ENCODE data around the gene LARP4B. TPM values are rescaled to one million over a fixed set of nuclear protein-coding genes. Genes with fewer than 3 reads are reported as not detected.

LARP4B gene
- total and polyA plus RNA-seq, 8 donors: 45.1 to 122 (median 54.4) TPM

DNA sequence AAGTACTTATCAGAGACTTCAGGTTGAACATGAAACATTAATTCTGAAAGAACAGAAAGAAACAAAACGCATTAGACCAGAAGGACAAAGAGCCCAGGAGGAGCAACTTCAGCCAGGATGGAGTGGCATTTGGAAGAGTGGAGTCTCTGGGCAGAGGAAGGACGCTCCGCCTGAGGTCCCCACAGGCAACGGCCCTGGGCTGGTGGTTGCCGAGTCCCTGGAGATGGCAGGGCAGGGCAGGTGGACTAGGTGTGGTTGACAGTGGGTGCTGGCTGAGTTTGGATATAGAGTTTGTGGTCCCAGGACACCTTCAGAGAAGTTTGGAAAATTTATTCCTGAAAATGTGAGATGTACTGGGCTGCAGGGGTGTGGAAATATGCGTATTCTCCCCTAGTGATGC lies 27.4 kb upstream of the LARP4B start:
- intact Hi-C loops (cut with DNase I): no loop called here
- no peaks in the 10 kb centered on the region for H3K36me3 ChIP-seq
- H3K9me3 ChIP-seq: no peaks in the 10 kb centered on the region
- no peak for ATAC-seq
- no peak overlapping the region for H3K27ac ChIP-seq
- no peaks in the 10 kb centered on the region for H3K27me3 ChIP-seq
- no peak for TF ChIP-seq CTCF (IDR thresholded peaks at IDR 0.05)
- H3K4me3 ChIP-seq: no peak overlapping the region
- H3K4me1 ChIP-seq: no peaks in the 10 kb centered on the region
- DNase-seq: no peak

DNA sequence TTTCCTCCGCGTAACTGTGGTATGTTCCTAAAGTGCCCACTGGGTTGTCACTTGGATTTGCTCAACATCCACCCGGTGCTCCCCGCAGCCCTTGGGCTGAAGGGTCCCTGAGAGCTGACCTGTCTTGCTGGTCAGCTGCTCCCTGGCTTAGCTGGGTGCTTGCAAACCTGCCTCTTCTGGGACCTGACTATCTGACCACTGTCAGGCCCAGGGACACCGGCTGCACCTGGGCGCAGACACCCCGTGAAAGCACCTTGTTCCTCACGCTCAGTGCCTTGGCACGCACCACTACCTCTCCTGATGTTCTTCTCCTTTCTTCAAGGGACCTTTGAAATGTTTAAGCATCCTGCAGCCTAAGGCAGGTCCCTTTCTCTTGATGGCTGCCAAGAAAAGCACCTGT lies 26.6 kb upstream of the LARP4B start:
- Histone ChIP-seq H3K27ac (no peak overlapping the region), H3K4me3 (no peak overlapping the region), H3K36me3 (no peaks in the 10 kb centered on the region), H3K9me3 (no peaks in the 10 kb centered on the region), H3K4me1 (no peaks in the 10 kb centered on the region), H3K27me3 (no peaks in the 10 kb centered on the region)
- ATAC-seq: no peak
- DNase-seq: no peak
- no peak for TF ChIP-seq CTCF (IDR thresholded peaks at IDR 0.05)
- intact Hi-C loops (cut with DNase I): no loop called here

DNA sequence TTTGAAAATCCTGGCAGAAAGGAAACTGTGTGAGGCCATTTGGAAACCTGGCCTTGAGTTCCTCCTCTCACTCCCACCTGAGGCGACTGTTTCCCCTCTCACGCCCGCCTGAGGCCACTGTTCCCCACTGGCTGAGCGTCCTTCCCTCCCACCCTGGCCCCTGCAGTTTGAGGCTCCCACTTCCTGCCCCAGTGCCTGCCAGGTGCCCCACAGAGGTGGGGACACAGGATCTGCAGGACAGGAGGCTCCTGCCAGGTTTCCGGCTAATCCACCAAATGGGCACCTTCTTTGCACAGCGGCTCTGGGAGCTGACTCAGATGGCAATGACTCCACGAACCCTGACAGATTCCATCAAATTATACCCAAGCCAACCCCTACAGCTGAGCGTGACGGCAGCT lies 24.3 kb upstream of the LARP4B start:
- no peaks in the 10 kb centered on the region for H3K27me3 ChIP-seq
- ATAC-seq (peak; percentile 71), DNase-seq (peak in 1 of 4 donors; percentile 58)
- H3K27ac ChIP-seq: peak overlapping the region; percentile 23 to 44
- H3K36me3 ChIP-seq: no peaks in the 10 kb centered on the region
- TF ChIP-seq CTCF (IDR thresholded peaks at IDR 0.05): no peak
- no peaks in the 10 kb centered on the region for H3K4me1 ChIP-seq
- intact Hi-C loops (cut with DNase I): no loop called here
- no peak overlapping the region for H3K4me3 ChIP-seq
- H3K9me3 ChIP-seq: no peaks in the 10 kb centered on the region

GRCh38 chr10:955127-955819 lies 23.8 kb upstream of the LARP4B start:
- peak in 1 of 4 donors; percentile 40 for DNase-seq
- Histone ChIP-seq H3K9me3 (no peaks in the 10 kb centered on the region), H3K36me3 (no peaks in the 10 kb centered on the region), H3K4me1 (no peaks in the 10 kb centered on the region), H3K4me3 (no peak overlapping the region), H3K27ac (peak overlapping the region; percentile 23 to 44), H3K27me3 (no peaks in the 10 kb centered on the region)
- intact Hi-C loops (cut with DNase I): no loop called here
- no peak for TF ChIP-seq CTCF (IDR thresholded peaks at IDR 0.05)
- peak; percentile 81 for ATAC-seq

DNA sequence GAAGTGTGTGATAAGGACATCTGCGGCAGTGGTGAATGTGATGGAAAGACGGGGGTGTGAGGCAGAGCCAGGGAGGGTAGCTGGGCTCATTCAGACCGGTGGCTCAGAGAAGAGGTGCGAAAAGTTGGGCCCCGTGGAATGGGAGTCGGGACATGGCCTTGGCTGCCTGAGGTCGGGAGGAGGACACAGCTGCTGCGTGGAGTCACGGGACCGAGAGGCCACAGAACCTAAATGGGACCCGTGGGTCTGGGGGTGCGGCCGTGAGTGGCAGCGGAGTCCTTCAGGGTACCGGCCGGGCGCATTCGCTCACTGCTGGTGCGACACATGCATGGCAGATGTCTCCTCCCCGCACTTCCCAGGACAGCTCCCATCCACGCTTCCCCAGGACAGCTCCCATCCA lies 22.9 kb upstream of the LARP4B start:
- Histone ChIP-seq H3K4me1 (no peaks in the 10 kb centered on the region), H3K27ac (no peak overlapping the region)
- no peak for ATAC-seq

More for the DNA sequence above, 22.9 kb upstream of the LARP4B start:
- no peak for TF ChIP-seq CTCF (IDR thresholded peaks at IDR 0.05)
- H3K27me3 ChIP-seq: no peaks in the 10 kb centered on the region
- H3K36me3 ChIP-seq: no peaks in the 10 kb centered on the region
- H3K4me3 ChIP-seq: no peak overlapping the region
- no peak for DNase-seq
- intact Hi-C loops (cut with DNase I): no loop called here
- H3K9me3 ChIP-seq: no peaks in the 10 kb centered on the region
